H9 (cell line): ENCODE results near the gene SMC1B. TPM values are rescaled to one million over a fixed set of nuclear protein-coding genes. Genes with fewer than 3 reads are reported as not detected.

Experiments
- DNase-seq: peaks from one replicate; pipeline ENCODE4 v3.0.0-alpha.2; 2017
- H2AFZ ChIP-seq: one replicate; pipeline ENCODE4 v1.6.1; 2013; ENCODE audit warnings: mild to moderate bottlenecking, low read length, control low read depth, moderate library complexity
- H2AK5ac ChIP-seq: 2 replicates; pipeline ENCODE4 v1.6.1; 2013; ENCODE audit warnings: low read length, control low read depth, mixed read lengths; ENCODE audit not compliant: insufficient read length
- H2BK120ac ChIP-seq: one replicate; pipeline ENCODE4 v1.6.1; 2013; ENCODE audit warnings: low read depth, mild to moderate bottlenecking, low read length, control low read depth, inconsistent platforms; ENCODE audit not compliant: poor library complexity, severe bottlenecking
- H2BK12ac ChIP-seq: 2 replicates; pipeline ENCODE4 v1.6.1; 2013; ENCODE audit warnings: low read length, control low read depth, mixed read lengths, low read depth; ENCODE audit not compliant: insufficient read length
- H2BK15ac ChIP-seq: 2 replicates; pipeline ENCODE4 v1.6.1; 2013; ENCODE audit warnings: low read depth, low read length, control low read depth
- H2BK20ac ChIP-seq: one replicate; pipeline ENCODE4 v1.6.1; 2013; ENCODE audit warnings: low read depth, mild to moderate bottlenecking, low read length, control low read depth, inconsistent platforms; ENCODE audit not compliant: poor library complexity, severe bottlenecking
- H2BK5ac ChIP-seq: 2 replicates; pipeline ENCODE4 v1.6.1; 2013; ENCODE audit warnings: low read length, control low read depth, mixed read lengths; ENCODE audit not compliant: insufficient read length
- H3K14ac ChIP-seq: 2 replicates; pipeline ENCODE4 v1.6.1; 2013; ENCODE audit warnings: low read length, control low read depth; ENCODE audit not compliant: insufficient read depth
- H3K18ac ChIP-seq: 2 replicates; pipeline ENCODE4 v1.6.1; 2013; ENCODE audit warnings: low read depth, mild to moderate bottlenecking, mixed read lengths, low read length, control low read depth; ENCODE audit not compliant: insufficient read length
- H3K23ac ChIP-seq: 2 replicates; pipeline ENCODE4 v1.6.1; 2013; ENCODE audit warnings: low read length, control low read depth, mixed read lengths, low read depth; ENCODE audit not compliant: insufficient read length
- H3K23me2 ChIP-seq: 2 replicates; pipeline ENCODE4 v1.6.1; 2013; ENCODE audit warnings: low read depth, mild to moderate bottlenecking, mixed read lengths, low read length, control low read depth; ENCODE audit not compliant: insufficient read length, poor library complexity, severe bottlenecking
- H3K27ac ChIP-seq: 2 replicates; pipeline ENCODE4 v1.5.1; 2013; ENCODE audit warnings: low read length, control low read depth, mixed read lengths, low read depth; ENCODE audit not compliant: insufficient read length
- H3K27me3 ChIP-seq: 2 replicates; pipeline ENCODE4 v1.6.1; 2013; ENCODE audit warnings: low read length, control low read depth, inconsistent platforms; ENCODE audit not compliant: insufficient read depth
- H3K4ac ChIP-seq: 2 replicates; pipeline ENCODE4 v1.6.1; 2013; ENCODE audit warnings: low read depth, mild to moderate bottlenecking, control low read depth, inconsistent platforms, low read length, moderate library complexity
- H3K4me1 ChIP-seq: 2 replicates; pipeline ENCODE4 v1.6.1; 2013; ENCODE audit warnings: low read length, control low read depth, inconsistent platforms; ENCODE audit not compliant: insufficient read depth
- H3K4me2 ChIP-seq: 2 replicates; pipeline ENCODE4 v1.6.1; 2013; ENCODE audit warnings: low read length, control low read depth, mixed read lengths; ENCODE audit not compliant: insufficient read length, insufficient read depth
- H3K56ac ChIP-seq: 2 replicates; pipeline ENCODE4 v1.6.1; 2013; ENCODE audit warnings: low read depth, mild to moderate bottlenecking, mixed read lengths, low read length, control low read depth; ENCODE audit not compliant: insufficient read length
- H3K79me1 ChIP-seq: 2 replicates; pipeline ENCODE4 v1.6.1; 2013; ENCODE audit warnings: low read depth, mild to moderate bottlenecking, moderate library complexity, low read length, control low read depth, inconsistent platforms; ENCODE audit not compliant: insufficient read depth, poor library complexity, severe bottlenecking
- H3K79me2 ChIP-seq: 2 replicates; pipeline ENCODE4 v1.6.1; 2013; ENCODE audit warnings: low read length, control low read depth, inconsistent platforms; ENCODE audit not compliant: insufficient read depth
- H3K9ac ChIP-seq: 2 replicates; pipeline ENCODE4 v1.6.1; 2013; ENCODE audit warnings: low read length, control low read depth, mixed read lengths; ENCODE audit not compliant: insufficient read length; ENCODE audit errors: extremely low read depth
- H3K9me3 ChIP-seq: one replicate; pipeline ENCODE4 v1.6.1; 2013; ENCODE audit warnings: low read depth, low read length, inconsistent platforms; ENCODE audit not compliant: control insufficient read depth
- H3T11ph ChIP-seq: one replicate; pipeline ENCODE4 v1.6.1; 2013; ENCODE audit warnings: mild to moderate bottlenecking, low read length, control low read depth, inconsistent platforms
- H4K20me1 ChIP-seq: one replicate; pipeline ENCODE4 v1.6.1; 2013; ENCODE audit not compliant: control insufficient read depth, insufficient read length, insufficient read depth
- H4K5ac ChIP-seq: 2 replicates; pipeline ENCODE4 v1.6.1; 2013; ENCODE audit warnings: low read depth, mild to moderate bottlenecking, mixed read lengths, low read length, control low read depth; ENCODE audit not compliant: insufficient read length
- H4K8ac ChIP-seq: replicated peaks from 2 replicates; pipeline ENCODE4 v1.6.1; 2013; ENCODE audit warnings: low read length, control low read depth, mixed read lengths, low read depth; ENCODE audit not compliant: insufficient read length
- H4K91ac ChIP-seq: 2 replicates; pipeline ENCODE4 v1.6.1; 2013; ENCODE audit warnings: low read depth, mild to moderate bottlenecking, moderate library complexity, mixed read lengths, low read length, control low read depth; ENCODE audit not compliant: insufficient read length
- H3K27ac Mint-ChIP-seq, 3 experiments: 2 replicates in 2 of 3; 3 replicates in 1 of 3; pipeline ENCODE4 v1.8.0; 2020 to 2021; ENCODE audit warnings: mixed read lengths in 3 of 3, mild to moderate bottlenecking in 1 of 3, moderate library complexity in 1 of 3
- H3K27me3 Mint-ChIP-seq: 2 replicates; pipeline ENCODE4 v1.8.0; 2021; ENCODE audit warnings: low read depth, mild to moderate bottlenecking, moderate library complexity, mixed read lengths
- H3K36me3 Mint-ChIP-seq, 3 experiments: 2 replicates in 2 of 3; 3 replicates in 1 of 3; pipeline ENCODE4 v1.8.0; 2020 to 2021; ENCODE audit warnings: low read depth in 3 of 3, mixed read lengths in 3 of 3; ENCODE audit not compliant: insufficient read depth in 1 of 3
- H3K4me1 Mint-ChIP-seq, 2 experiments: 2 replicates each; pipeline ENCODE4 v1.8.0; 2020; ENCODE audit warnings: mixed read lengths in 2 of 2
- H3K4me3 Mint-ChIP-seq, 2 experiments: 2 replicates in 1 of 2; 3 replicates in 1 of 2; pipeline ENCODE4 v1.8.0; 2020 to 2021; ENCODE audit warnings: mild to moderate bottlenecking in 2 of 2, mixed read lengths in 2 of 2, moderate library complexity in 1 of 2
- H3K9me3 Mint-ChIP-seq, 2 experiments: 2 replicates in 1 of 2; 3 replicates in 1 of 2; pipeline ENCODE4 v1.8.0; 2020; ENCODE audit warnings: mild to moderate bottlenecking in 2 of 2, mixed read lengths in 2 of 2, moderate library complexity in 1 of 2
- WGBS: extraction: QIAGEN DNeasy Blood & Tissue Kit; methylation state at CpG from one replicate; pipeline ENCODE4 v1.1.7; 2013; ENCODE audit warnings: missing lambda C conversion rate, low lambda C conversion rate, mixed read lengths; ENCODE audit not compliant: insufficient read length; ENCODE audit errors: extremely low coverage; 5-methylcytosine and 5-hydroxymethylcytosine counted together
- total RNA-seq: library from RNA; stranded (reverse); gene quantifications from 2 replicates; pipeline ENCODE4 v1.2.1, GENCODE V29; 2021
- TF ChIP-seq, protein P1 (sequence below): fragments of 200-600 bp; sonication (generic); conservative IDR thresholded peaks from 3 replicates; pipeline ENCODE4 v1.8.0; 2021; ENCODE audit warnings: antibody characterized with exemption, mild to moderate bottlenecking

SMC1B gene
- total RNA-seq, 1 experiment from 2014 or later, result not detected

- H3K4me1 Mint-ChIP-seq, result peaks cover 3 to 9% of the 10 kb centered on the region in 2 experiments; a peak in 3 of 4 replicates
- TF ChIP-seq, protein P1, sequence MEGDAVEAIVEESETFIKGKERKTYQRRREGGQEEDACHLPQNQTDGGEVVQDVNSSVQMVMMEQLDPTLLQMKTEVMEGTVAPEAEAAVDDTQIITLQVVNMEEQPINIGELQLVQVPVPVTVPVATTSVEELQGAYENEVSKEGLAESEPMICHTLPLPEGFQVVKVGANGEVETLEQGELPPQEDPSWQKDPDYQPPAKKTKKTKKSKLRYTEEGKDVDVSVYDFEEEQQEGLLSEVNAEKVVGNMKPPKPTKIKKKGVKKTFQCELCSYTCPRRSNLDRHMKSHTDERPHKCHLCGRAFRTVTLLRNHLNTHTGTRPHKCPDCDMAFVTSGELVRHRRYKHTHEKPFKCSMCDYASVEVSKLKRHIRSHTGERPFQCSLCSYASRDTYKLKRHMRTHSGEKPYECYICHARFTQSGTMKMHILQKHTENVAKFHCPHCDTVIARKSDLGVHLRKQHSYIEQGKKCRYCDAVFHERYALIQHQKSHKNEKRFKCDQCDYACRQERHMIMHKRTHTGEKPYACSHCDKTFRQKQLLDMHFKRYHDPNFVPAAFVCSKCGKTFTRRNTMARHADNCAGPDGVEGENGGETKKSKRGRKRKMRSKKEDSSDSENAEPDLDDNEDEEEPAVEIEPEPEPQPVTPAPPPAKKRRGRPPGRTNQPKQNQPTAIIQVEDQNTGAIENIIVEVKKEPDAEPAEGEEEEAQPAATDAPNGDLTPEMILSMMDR, result no peak
Measured at GRCh38 chr22:45420539-45420938, 7.1 kb upstream of the SMC1B start.

More at GRCh38 chr22:45420539-45420938, 7.1 kb upstream of the SMC1B start:
- Histone ChIP-seq H3K4me1 (no peaks in the 10 kb centered on the region), H3K27ac (no peak overlapping the region), H4K20me1 (no peaks in the 10 kb centered on the region), H2BK12ac (no peak overlapping the region), H3K79me2 (no peaks in the 10 kb centered on the region), H2BK15ac (no peak overlapping the region), H2BK20ac (no peak overlapping the region), H3T11ph (no peak overlapping the region), H3K79me1 (no peaks in the 10 kb centered on the region), H3K9me3 (no peaks in the 10 kb centered on the region), H3K14ac (no peak overlapping the region), H3K23ac (no peak overlapping the region), H3K4ac (no peak overlapping the region), H3K23me2 (no peaks in the 10 kb centered on the region), H4K8ac (no peak overlapping the region), H3K4me2 (no peak overlapping the region), H2AK5ac (no peak overlapping the region), H3K9ac (no peak overlapping the region), H2AFZ (no peak overlapping the region), H2BK5ac (no peak overlapping the region), H4K91ac (no peak overlapping the region), H3K56ac (no peak overlapping the region), H4K5ac (no peak overlapping the region), H2BK120ac (no peak overlapping the region), H3K18ac (no peak overlapping the region), H3K27me3 (no peaks in the 10 kb centered on the region)
- DNase-seq, result no peak
- Mint-ChIP-seq H3K27me3 (peaks cover 4% of the 10 kb centered on the region), H3K4me3 (no peak overlapping the region), H3K27ac (no peak overlapping the region), H3K36me3 (peaks cover 3 to 19% (median 16%) of the 10 kb centered on the region in 3 experiments; a peak in 6 of 7 replicates), H3K9me3 (peaks cover 0 to 2% of the 10 kb centered on the region in 2 experiments; a peak in 2 of 5 replicates)
- no CpG with 5 or more reads among the region's 2 CpGs for WGBS
